GM19023 (cell line): ENCODE data around the gene RARRES2.
A peak's percentile ranks its signal among the peaks of the same experiment; 100 is the strongest.

Experiments
- ATAC-seq: cut with Tn5 transposase; IDR thresholded peaks from one replicate; pipeline ENCODE4 v1.9.1; 2021; ENCODE audit warnings: mild to moderate bottlenecking, moderate library complexity; ENCODE audit not compliant: unreplicated experiment

Gene RARRES2

GRCh38 chr7:150363370-150363769 is 21.9 kb upstream of the RARRES2 start:
- ATAC-seq, result no peak

DNA sequence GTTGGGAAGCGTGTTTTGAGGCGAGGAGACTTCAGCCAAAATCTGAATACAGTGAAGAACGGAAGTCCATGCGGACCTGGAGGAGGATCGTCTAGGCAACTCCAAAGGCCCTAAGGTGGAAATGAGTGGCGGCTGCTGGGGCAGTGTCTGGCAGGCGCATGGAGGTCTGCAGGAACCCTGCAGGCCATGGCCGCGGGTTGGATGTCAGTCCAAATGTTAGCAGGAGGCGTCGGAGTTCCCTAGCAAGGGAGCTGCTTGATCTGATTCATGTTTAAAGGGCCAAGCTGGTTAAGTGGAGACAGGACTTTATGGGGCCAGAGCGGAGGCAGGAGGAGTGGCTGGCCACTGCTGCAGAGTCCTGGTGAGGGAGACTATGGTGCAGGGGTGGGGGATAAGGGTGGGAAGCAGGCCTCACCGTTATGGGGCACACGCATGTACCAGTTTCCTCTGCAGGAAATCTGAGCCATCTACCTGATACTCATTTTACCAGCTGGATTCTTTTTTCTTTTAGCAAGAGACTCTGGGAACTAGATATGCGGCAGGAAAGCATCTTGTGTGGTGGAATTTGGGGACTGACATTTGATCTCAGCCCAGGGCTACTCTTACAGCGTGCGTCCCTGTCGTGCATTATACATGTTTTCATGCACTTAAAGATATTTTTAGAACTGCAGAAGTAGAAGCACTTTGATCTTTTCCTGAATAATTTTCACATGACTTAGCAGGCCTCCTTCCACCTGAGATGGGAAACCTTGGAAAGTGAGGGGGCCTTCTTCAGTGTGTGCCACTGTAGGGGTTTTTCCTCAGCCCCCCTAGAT is 20.6 kb upstream of the RARRES2 start:
- ATAC-seq, result no peak

DNA sequence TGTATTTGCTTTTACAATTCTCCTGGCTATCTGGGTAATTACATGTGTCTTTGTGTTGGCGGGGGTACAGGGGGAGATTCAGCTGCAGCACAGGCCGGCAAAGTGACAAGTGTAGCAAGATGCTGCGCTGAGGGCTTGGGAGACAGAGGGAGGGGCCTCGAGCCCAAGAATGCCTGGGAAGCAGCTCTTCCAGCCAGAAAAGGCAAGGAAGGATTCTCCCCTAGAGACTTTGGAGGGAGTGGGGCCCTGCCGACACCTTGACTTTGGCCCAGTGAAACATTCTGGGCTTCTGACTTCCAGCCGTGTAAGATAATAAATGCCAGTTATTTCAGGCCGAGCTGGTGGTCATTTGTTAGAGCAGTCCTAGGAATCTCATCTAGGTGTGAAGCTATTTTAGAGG is 20.0 kb upstream of the RARRES2 start:
- ATAC-seq, result no peak

- no peak for ATAC-seq
These were observed 19.1 kb upstream of the RARRES2 start for GRCh38 chr7:150360363-150361058.

- ATAC-seq, result no peak
These were observed 18.4 kb upstream of the RARRES2 start for GRCh38 chr7:150359622-150360362.

DNA sequence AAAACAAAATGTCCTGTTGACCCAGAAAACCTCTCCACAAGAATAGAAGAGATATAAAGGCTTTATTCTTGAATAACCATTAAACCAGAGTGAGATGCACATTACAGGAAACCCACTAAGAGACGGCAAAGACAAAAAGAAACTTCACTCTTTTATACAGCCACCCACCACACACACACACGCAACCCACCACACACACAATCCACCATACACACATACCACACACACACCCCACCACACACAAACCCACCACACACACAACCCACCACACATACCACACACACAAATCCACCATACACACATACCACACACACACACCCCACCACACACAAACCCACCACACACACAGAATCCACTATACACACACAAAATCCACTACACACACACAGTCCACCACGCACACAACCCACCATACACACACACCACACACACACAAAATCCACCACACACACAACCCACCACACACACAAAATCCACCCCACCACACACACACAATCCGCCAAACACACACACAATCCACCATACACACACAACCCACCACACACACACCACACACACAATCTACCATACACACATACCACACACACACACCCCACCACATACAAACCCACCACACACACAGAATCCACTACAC is 17.7 kb upstream of the RARRES2 start:
- no peak for ATAC-seq

- ATAC-seq, result no peak
These were observed 17.0 kb upstream of the RARRES2 start for GRCh38 chr7:150358433-150358832.

DNA sequence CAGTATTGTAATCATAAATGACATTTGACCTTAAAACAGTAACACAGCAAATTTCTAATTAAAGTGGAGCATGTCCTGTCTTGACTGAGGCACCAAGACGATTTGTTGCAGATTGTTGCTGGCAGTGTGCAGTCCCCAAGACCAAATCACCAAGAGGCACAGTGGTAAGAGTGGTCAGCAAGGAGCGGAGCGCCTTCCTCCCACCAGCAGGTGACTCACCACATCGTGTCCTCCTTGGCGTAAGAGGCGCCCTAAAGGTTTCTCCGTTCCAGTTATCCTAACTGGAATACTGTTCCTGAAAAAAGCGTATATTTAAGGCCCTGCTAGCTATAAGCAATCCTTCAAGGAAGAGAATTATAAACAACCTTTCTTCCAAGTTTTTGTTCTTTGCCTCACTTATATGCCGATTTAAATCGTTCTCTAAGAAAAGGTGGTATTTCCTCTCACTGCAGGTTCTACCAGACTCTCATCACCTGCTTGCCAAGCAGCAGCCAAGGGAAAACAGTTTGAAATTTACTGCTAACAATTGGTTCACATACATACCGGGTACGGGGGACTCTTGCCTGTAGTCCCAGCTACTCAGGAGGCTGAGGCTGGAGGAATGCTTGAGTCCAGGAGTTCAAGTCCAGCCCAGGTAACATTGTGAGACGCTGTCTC is 16.5 kb upstream of the RARRES2 start:
- peak; percentile 40 for ATAC-seq

DNA sequence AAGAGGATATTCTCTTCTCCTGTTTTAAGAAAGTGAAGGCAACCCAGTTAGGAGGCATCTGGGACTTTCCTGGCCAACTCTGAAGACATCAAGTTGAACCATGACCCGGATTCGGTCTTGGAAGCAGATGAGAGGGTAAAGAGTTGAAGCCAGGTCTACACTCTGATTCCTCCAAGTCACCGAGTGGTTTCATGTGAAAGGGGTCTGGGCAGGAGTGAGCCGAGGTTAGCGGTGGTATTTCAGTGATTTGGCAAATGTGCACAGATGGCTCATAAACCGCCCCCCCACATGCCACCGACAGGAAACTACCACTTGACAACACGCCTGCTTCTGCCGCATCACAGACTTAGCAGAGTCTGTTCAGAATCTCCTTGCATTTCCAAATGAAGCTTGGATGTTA is 15.8 kb upstream of the RARRES2 start:
- peak; percentile 64 for ATAC-seq

- ATAC-seq, result no peak
These were observed 15.0 kb upstream of the RARRES2 start for GRCh38 chr7:150356265-150356897.

DNA sequence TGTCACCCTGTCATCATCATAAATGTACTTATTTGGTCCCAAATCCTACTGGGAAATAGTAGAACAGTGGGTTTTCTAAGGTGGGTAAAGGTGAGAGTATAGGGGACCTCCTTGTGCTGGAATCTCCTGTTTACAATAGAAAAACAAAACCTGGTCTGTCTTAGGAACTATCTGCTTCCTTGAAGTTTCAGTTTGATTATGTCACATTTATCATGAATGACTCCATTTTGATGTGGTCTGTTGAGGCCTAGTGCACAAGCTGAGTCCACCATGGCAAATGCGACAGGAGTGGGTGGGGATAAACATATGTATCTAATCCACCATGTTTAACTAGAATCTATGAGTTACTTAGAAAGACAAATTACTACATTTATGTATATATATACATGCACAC is 14.2 kb upstream of the RARRES2 start:
- ATAC-seq, result no peak

- ATAC-seq, result no peak
These were observed 10.3 kb upstream of the RARRES2 start for GRCh38 chr7:150351587-150352194.

DNA sequence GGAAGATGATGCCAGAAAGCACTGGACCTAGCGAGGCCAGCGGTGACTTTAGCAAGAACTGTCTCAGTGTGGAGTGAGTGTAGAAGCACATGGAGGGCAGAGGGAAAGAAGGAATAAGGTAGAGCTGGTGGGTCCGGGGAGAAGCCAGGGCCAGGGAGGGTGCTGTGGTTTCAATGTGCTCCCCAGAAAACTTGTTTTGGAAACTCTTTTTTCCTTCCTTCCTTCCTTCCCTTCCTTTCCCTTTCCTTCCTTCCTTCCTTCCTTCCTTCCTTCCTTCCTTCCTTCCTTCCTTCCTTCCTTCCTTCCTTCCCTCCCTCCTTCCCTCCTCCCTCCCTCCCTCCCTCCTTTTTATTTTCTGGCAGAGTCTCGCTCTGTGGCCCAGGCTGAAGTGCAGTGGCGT is 5.5 kb upstream of the RARRES2 start:
- no peak for ATAC-seq

DNA sequence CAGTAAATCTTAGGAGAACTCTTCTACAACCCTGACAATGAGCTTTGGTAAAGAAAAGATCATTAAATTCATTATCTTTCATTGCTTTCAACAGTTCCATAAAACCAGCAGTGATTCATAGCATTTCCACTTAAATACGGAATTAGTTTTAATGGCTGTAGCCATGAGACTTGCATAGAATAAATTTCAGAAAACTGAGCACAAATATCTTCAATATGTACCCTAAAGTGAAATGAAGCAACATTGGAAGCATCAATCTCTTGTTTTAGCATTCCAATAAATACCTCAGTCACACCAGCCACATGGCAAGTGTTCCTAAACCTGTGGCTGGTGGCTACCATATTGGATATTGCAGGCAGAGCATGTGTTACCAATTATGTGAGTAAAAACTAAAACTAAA is 3.6 kb upstream of the RARRES2 start:
- ATAC-seq, result no peak

GRCh38 chr7:150344299-150344698 is 2.9 kb upstream of the RARRES2 start:
- ATAC-seq, result no peak

DNA sequence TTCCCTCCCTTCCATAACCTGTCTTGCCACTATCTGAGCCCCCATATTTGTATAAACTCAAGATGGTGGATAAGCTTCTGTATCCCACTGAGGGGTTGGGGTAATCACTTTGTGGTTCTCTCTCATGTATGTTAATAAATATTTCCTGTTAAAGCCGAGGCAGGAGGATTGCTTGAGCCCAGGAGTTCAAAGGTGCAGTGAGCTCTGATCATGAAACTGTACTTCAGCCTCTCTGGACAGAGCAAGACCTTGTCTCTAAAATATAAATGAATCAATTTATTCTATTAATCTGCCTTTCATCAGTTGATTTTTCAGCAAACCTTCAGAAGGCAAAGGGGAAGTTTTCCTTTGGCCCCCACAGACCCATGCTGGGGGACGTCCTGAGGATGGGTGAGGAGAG is 1.8 kb upstream of the RARRES2 start:
- ATAC-seq, result no peak

GRCh38 chr7:150342121-150342408 is 636 bp upstream of the RARRES2 start:
- no peak for ATAC-seq

GRCh38 chr7:150340875-150341262 is 560 bp downstream of the RARRES2 start:
- no peak for ATAC-seq

DNA sequence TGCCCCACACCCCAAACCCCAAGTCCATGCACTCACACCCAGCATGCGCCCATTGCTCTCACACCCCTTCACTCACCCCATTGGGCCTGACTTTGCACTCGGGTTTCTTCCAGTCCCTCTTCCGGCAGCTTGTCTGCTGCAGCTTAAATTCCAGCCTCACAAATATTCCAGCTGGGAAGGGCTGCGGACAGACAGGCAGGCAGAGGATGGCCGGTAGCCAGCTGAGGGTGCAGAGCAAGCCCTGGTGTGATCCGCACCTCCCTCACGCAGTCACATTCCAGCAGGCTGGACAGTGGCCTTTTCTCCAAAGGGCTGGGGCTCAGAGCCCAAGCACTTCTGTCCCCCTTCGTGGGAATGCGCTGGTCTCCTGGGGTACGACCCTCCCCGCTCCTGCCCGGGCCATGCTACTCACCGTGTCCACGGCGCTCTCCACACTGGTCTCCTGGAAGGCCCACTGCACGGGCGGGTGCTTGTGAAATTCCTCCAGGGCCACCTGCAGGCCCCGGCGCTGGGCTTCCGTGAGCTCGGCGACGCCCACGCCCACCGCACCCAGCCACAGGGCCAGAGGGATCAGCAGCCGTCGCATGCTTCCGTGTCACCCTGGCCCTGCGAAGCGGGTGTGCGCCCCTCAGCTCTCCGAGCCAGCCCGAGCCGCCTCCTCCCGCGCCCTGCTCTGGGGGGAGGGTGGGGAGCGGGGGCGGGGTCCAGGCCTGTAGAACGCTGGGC is 1.2 kb downstream of the RARRES2 start:
- ATAC-seq, result no peak
